GM12801 (cell line): ENCODE data around the gene COLQ.
A peak's percentile ranks its signal among the peaks of the same experiment; 100 is the strongest.

Experiments
- CTCF ChIP-seq: IDR thresholded peaks from one replicate; pipeline ENCODE4 v1.5.1; 2011; ENCODE audit warnings: control low read depth; ENCODE audit not compliant: insufficient read length; ENCODE audit errors: extremely low read depth

COLQ gene

GRCh38 chr3:15521573-15521965 lies at the start of gene COLQ:
Gene COLQ, minus strand, starts transcription at chr3:15521706. Its CDS starts 81 bp downstream, at chr3:15521625.
- no peak for TF ChIP-seq CTCF

GRCh38 chr3:15563190-15563589 lies 41.7 kb upstream of the COLQ start:
- no peak for TF ChIP-seq CTCF

GRCh38 chr3:15562560-15562959 lies 41.1 kb upstream of the COLQ start:
- TF ChIP-seq CTCF = no peak

- TF ChIP-seq CTCF = no peak
Observed at GRCh38 chr3:15558581-15558980, 37.1 kb upstream of the COLQ start.

GRCh38 chr3:15557511-15557946 lies 36.0 kb upstream of the COLQ start:
- peak; percentile 11 for TF ChIP-seq CTCF

- TF ChIP-seq CTCF = no peak
Observed at GRCh38 chr3:15556512-15556911, 35.0 kb upstream of the COLQ start.

GRCh38 chr3:15553749-15554148 lies 32.2 kb upstream of the COLQ start:
- TF ChIP-seq CTCF = no peak

GRCh38 chr3:15551902-15552301 lies 30.4 kb upstream of the COLQ start:
- no peak for TF ChIP-seq CTCF
